GM12874 (cell line): ENCODE results near the gene LPCAT3.
A peak's percentile ranks its signal among the peaks of the same experiment; 100 is the strongest.

Experiments used
- CTCF ChIP-seq: IDR thresholded peaks from 2 replicates; pipeline ENCODE4 v1.5.1; 2011; ENCODE audit warnings: low read depth, mild to moderate bottlenecking, control low read depth, low read length, moderate library complexity; ENCODE audit not compliant: insufficient read depth

The LPCAT3 gene

GRCh38 chr12:6946920-6947374 lies 71.3 kb downstream of the LPCAT3 start:
- no peak for TF ChIP-seq CTCF

DNA sequence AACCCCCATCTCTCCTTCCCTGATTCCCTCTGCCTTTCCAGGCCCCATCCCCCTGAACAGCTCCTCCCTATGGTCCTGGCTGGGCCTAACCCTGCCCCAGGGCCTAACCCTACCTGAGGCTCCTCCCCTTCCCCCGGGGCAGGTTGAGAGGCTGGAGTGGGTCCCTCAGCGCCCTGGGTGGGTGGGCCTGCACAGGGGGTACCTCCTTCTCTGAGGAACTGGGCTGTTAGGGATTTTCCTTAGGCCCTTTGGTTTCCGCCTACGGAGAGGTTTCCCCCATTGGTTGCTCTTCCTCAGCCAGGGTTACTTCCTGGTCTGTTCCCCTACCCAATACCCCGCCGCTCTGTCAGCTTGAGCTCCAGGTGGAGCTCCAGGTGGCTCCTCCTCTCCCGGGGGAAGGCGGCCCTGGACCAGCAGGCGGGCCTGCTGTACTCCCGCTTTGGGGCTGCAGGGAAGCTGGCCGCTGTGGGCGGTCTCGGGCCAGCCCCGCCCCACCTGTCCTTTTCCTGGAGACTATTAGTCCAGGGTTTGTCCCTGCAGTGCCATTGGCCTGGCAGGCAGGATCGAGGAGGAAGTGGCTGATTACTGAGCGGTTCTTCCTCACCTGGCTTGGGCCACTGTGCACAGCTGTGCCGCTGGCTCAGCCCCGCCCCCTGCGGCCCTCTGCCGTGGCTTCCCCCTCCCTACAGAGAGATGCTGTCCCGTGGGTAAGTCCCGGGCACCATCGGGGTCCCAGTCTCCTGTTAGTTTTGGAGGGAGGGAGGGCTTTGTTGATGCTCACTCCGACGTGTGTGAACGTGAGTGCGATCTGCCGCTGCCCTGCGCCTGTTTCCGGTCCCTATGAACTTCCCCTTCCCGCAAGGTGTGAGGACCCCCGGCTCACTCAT lies 72.0 kb downstream of the LPCAT3 start:
- TF ChIP-seq CTCF = no peak

- TF ChIP-seq CTCF = no peak
Observed at GRCh38 chr12:6945613-6946012, 72.7 kb downstream of the LPCAT3 start.

DNA sequence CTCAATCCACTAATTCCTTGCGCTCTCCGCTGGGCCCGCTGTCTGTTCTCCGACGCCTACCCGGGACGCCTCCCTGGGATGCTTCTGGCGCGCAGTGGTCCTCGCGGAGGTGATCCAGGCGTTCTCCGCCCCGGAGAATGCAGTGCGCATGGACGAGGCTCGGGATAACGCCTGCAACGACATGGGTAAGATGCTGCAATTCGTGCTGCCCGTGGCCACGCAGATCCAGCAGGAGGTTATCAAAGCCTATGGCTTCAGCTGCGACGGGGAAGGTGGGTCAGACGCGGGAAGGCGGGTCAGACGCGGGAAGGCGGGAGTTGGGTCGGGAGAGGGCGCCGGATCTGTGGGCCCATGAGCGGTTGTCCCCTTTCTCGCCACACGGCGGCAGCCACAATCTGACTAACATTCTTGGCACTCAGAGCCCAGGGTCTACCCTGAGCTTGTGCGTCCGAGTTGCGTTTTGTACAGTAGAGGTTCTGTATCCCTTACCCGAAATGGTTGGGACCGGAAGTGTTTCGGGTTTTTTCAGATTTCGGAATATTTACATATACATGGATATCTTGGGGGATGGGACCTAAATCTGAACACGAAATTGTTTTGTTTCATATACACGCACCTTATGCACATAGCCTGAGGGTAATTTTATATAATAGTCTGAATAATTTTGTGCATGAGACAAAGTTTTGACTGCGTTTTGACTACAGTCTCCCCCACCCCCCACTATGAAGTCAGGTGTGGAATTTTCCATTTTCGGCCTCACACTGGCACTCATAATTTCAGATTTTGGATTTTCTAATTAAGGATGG lies 73.7 kb downstream of the LPCAT3 start:
- peak; percentile 92 for TF ChIP-seq CTCF

- TF ChIP-seq CTCF = no peak
Observed at GRCh38 chr12:6943722-6944380, 74.4 kb downstream of the LPCAT3 start, which contains the start of the genes C12orf57 and RNU7-1. TSS of gene C12orf57 (plus strand) at chr12:6944022. CDS start at chr12:6944122, 100 bp downstream. TSS of gene RNU7-1 (plus strand) at chr12:6943816.

GRCh38 chr12:6943389-6943721 lies 74.9 kb downstream of the LPCAT3 start:
- no peak for TF ChIP-seq CTCF

DNA sequence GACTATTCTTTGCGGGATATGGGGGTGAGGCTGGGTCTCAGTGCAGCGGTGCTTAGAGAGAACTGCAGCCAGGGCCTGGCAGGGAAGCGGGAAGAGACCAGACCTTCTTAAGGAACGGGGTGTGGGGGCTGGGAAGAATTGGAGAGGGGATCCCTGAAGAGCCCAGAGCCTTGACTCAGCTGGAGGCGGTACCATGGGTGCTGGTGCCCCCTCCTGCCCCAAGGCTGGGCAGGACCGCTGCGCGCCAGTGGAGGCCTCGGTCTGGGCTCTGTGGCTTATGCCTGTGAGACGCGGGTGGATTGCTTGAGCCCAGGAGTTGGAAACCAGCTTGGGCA lies 76.0 kb downstream of the LPCAT3 start:
- TF ChIP-seq CTCF = no peak
